Activated T-cell treated with anti-CD3 and anti-CD28 coated beads for 4 hours (primary cell): Measurements from ENCODE around the gene SREBF1.

Source experiments
- DNase-seq: peaks from one replicate; pipeline ENCODE4 v3.0.0-alpha.2; 2020

The SREBF1 gene

DNA sequence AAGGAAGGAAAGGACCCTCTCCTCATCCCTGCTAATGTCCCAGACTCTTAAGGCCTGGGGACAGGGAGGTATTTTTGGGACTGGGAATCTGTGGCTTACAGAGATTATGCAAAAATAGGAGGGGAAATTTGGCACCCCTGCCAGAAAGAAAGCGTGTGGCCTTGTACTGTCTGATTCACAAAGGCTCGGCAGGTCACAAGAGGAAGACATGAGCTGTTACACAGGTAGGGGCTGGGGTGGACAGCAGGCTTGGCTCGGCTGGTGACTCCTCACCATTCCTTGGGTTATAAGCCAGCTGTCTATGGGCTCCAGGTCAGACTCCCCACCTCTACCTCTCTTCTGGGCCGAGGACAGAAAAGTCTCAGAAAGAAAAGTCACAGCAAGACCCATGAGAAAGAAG lies 20.7 kb upstream of the SREBF1 start:
- no peak for DNase-seq

DNA sequence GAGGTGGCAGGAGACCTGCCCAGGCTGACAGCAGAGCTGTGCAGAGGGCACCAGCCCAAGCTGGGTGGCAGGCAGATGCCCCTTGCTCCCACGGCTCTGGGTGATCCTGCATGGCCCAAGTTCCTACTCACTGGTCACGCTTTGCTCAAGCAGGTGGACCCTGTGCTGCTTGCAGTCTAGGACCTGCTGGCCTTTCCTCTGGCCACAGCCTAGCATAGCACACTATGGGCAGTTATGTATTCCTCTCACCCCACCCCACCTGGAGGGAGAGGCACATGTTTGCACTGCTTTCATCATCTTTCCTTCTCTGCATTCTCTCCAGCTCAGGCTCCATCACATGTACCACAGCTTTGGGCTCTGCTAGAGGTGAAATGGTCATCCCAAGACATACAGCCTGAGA lies 19.6 kb upstream of the SREBF1 start:
- DNase-seq, result no peak

- DNase-seq, result no peak
Measured at GRCh38 chr17:17855976-17856375, 19.2 kb upstream of the SREBF1 start.

GRCh38 chr17:17853811-17854447 lies 17.1 kb upstream of the SREBF1 start:
- DNase-seq, result no peak

DNA sequence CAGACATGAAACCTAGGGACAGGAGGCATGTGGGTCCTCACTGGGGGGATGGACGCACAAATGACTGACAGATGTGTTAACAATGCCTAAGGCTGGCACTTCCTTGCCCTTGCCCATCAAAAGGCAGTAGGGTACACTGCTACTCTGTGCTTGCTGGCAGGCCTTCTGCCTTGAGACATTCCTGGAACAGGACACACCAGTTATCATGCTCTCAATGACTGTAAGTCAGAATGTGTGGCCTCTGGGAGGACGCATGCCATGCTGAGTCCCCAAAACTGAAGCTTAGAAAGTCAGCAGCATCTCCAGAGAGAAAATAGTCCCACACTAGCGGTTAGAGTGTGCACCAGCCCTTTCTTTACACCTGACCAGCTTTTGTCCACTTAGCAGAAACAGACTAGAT lies 16.1 kb upstream of the SREBF1 start:
- no peak for DNase-seq

DNA sequence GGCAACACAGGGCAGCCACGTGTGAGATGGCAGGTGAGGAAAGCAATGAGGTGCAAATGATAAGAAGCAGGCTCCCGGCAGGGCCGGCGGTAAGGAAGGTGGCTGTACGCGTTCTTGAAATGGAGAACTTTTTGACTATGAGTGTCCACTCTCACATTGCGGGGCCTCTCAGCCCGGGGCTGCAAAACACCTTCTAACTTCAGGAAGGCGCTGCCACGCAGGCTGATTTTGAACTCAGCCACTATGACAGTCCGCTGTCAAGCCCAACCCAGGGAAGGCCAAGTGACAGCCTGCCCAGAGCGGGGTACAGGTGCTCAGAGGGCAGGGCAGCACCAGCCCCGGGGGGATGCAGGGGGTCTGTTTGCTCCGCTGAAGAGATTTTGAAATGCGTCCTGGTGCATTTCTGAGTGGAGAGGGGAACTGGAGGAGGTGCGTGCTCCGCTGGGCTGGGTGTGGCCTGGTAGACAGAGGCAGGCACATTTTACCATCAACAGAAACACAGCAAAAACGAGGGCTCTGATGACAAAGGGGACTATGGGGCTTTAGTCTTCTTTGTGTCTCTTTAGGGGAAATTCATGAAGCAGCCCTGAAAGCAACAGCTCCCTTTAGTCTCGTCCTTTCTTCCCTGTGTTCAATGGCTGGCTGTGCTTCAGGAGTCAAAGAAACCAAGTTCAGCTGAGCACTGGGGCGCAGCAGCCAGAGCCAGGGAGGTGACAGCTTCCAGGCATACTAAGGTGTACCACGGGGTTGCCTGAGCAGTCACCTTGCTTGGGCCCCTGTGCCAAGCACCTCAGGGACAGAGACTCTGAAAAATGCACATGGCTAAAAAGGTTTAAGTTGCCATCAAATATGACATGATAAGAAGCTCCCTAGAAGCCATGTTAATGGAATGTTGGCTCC lies 14.6 kb upstream of the SREBF1 start:
- DNase-seq, result no peak

DNA sequence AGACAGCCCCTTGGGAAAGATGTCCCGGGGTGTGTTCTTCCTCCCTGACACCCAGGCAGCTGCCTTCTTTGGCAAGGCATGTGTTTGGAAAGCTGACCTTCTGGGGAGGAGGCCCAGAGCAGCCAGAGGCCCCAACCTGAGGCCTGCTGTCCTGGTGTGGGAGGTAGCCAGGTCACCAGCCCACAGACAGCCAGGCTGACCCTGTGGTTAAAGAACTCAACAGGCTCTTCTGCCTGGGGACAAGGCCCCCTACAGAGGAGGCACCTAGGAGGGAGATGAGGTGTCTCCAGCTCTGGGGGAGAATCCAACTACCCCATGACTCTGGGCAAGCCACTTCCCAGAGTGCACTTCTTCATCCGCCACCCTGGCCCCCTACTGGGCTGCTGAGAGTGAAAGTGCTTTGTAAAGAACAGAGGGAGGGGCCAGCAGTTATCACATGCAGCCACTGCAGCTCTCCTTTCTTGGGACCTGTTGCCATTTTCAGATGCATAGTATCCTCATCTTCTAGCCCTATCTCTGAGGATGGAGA lies 13.1 kb upstream of the SREBF1 start:
- no peak for DNase-seq

DNA sequence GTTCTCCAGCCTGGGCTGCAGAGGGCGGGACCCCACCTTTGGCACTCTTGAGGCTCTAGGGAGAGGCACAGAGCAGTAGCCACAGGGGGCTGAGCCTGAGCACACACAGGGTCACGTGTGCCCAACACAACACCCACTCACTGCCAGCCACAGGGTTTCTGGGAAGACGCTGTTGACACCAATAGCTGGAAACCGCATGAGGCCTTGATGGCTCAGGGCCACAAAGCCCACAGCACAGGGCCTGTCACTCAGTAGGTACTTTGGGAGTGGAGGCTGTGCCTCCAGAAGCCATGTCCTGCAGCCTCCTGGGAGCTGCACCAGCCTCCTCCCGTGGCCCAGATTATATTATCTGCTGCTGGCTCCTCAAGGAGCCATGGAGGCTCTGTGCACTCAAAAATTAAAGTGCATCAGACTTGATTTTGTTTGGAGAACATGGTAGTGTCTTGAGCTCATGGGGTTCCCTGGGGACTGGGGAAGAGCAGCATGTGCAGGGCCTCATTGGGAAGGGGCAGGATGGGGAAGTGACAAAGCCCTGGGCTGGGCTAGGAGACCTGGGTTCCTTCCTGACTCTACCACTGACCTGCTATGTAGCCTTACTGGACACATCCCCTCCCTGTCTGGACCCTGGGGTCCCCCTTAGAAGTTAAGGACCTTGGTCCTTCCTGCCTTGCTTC lies 12.5 kb upstream of the SREBF1 start:
- peak; percentile 79 for DNase-seq

GRCh38 chr17:17848311-17849082 lies 11.7 kb upstream of the SREBF1 start:
- no peak for DNase-seq

GRCh38 chr17:17847726-17848125 lies 10.9 kb upstream of the SREBF1 start:
- DNase-seq, result no peak

GRCh38 chr17:17847118-17847689 lies 10.4 kb upstream of the SREBF1 start:
- DNase-seq, result no peak

GRCh38 chr17:17846645-17847044 lies 9.9 kb upstream of the SREBF1 start:
- no peak for DNase-seq

- no peak for DNase-seq
Measured at GRCh38 chr17:17846003-17846402, 9.2 kb upstream of the SREBF1 start.

- no peak for DNase-seq
Measured at GRCh38 chr17:17845046-17845775, 8.4 kb upstream of the SREBF1 start.

- no peak for DNase-seq
Measured at GRCh38 chr17:17844500-17844899, 7.7 kb upstream of the SREBF1 start.

DNA sequence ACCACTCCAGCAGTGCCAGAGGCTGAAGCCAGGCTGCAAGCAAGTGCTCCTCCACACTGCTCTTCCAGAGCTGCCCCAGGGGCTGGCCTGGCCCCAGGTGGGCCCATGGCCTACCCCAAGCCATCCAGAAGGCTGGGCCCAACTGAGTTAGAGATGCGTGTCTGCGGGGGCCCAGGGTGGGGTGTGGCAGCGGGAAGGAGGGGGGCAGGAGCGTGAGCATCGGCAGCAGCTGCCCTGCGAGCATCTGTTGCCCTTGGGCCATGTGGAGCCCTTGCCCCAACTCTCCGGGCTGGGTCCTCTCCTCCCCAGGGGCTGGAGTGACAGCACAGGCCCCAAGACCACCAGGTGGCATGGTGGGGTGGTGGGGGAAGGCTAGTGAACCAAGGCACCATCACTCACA lies 7.3 kb upstream of the SREBF1 start:
- DNase-seq, result no peak

DNA sequence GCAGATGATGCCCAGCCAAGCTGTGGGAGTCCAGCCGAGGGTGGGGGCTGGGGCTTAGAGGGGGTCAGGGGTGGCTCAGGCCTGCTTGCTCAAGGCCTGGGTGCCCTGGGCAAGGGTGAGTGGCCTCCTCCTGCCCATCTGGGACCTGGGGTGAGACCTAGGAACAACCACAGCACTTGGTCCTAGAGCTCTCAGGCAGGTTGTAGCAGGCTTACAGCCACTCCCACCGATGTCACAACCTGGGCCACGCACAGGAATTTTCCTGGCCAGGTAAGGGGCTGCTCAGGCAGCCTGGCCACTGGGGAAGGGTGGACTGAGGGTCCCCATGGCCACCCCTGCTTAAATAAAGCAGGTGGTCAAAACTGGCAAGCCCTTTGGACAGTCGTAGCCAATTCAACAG lies 6.3 kb upstream of the SREBF1 start:
- DNase-seq, result no peak

GRCh38 chr17:17842111-17842876 lies 5.5 kb upstream of the SREBF1 start:
- no peak for DNase-seq

GRCh38 chr17:17841601-17842025 lies 4.8 kb upstream of the SREBF1 start:
- DNase-seq, result no peak

GRCh38 chr17:17840751-17841591 lies 4.2 kb upstream of the SREBF1 start:
- no peak for DNase-seq
